NCI-H2107 (cell line): Measurements from ENCODE around the gene SSH2.

Experiments
- DNase-seq: peaks from one replicate; lab custom pipeline; 2025; lab: John Stamatoyannopoulos, UW

SSH2 gene

GRCh38 chr17:29587591-29587990, 342.4 kb downstream of the SSH2 start:
- no peak for DNase-seq

DNA sequence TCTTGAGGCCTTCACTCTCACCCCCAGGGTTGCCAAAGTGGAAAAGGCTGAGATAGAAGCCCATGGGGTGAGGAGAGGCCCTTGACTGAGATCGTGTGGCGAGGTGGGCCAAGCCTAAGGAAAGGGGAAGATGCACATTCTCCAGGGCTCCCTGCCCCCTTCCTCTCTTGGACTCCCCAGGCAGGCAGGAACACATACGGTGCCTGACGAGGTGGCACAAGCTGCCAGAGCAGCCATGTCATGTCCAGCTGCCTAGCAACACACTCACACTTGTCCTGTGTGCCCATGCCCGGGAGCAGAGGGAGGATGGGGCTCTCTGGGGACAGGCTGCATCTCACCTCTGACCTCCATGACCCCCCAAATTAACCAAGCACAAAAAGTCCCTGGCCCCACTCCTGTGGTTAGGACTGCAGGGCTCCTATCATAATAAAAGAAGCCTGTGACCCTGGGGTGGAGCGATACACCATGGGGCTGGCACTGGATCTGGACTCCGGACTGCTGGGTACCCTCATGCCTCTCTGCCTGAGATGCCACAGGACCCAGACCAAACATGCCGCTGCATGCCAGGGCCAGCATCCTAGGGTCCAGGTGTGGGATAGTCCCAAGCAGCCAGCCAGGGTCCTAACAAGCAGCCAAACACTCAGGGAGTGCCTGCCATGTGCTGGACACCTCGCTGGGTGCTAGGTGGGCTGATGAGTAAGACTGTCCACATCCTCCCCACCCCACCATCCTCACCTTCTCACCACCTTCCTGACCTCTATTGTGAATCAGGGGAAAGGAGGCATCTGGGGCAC, 343.2 kb downstream of the SSH2 start:
- no peak for DNase-seq

DNA sequence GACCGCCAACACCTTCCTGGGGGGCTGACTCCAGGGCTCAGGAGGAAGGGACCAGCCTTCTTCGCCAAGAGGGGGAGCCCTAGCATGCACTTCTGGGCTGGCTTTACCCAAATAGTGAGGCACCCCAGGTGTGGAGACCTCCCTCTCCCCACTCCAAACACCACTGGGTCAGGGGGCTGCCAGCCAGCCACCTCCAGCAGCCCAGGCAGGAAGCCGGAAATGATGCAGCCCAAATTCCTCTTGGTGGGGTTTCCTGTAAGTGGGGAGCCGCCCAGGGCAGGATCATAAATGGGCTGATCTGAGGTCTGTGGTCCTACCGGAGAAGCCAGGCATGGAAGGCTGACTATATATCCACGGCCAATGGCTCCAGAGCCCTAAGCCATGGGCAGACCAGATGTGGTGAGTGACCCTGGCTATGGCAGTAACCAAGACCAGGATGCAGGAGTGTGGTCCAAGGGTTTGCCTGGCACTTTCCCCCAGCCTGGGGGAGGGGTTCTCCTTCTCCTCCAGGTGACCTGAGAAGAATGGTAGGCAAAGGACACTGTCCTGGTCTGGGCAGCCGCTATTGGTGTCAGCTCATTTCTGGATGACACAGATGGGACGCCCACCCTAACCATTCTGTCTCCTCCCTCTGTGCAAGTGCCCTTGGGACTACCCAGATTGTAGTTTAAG, 344.8 kb downstream of the SSH2 start:
- no peak for DNase-seq

GRCh38 chr17:29584452-29585079, 345.5 kb downstream of the SSH2 start:
- DNase-seq, result no peak

GRCh38 chr17:29583324-29584248, 346.4 kb downstream of the SSH2 start:
- DNase-seq, result no peak

- DNase-seq, result no peak
Measured at GRCh38 chr17:29582772-29583171, 347.3 kb downstream of the SSH2 start.

DNA sequence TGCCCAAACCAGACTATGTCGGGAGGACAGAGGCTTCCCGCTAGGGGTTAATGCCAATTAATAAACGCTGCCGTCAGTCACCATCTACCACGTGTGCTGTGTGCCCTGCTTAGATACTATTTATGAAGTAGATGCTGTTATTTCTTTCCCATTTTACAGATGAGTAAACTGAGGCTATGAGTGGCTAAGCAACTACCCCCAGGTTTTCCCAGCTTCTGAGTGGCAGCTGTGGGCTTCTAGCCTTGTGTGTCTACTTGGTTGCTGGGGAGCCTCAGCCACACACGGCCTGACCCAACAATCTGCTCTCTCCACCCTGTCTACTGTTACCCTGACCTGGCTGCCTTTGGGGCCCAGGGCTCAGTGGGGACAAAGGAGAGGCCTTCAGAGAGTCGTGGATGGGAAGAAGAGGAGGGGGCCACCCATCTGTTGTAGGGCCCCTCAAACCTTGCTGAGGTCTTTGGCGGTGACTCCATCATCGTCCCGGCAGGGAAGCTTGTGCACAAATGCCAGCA, 347.7 kb downstream of the SSH2 start:
- no peak for DNase-seq

GRCh38 chr17:29581583-29582253, 348.3 kb downstream of the SSH2 start:
- no peak for DNase-seq

DNA sequence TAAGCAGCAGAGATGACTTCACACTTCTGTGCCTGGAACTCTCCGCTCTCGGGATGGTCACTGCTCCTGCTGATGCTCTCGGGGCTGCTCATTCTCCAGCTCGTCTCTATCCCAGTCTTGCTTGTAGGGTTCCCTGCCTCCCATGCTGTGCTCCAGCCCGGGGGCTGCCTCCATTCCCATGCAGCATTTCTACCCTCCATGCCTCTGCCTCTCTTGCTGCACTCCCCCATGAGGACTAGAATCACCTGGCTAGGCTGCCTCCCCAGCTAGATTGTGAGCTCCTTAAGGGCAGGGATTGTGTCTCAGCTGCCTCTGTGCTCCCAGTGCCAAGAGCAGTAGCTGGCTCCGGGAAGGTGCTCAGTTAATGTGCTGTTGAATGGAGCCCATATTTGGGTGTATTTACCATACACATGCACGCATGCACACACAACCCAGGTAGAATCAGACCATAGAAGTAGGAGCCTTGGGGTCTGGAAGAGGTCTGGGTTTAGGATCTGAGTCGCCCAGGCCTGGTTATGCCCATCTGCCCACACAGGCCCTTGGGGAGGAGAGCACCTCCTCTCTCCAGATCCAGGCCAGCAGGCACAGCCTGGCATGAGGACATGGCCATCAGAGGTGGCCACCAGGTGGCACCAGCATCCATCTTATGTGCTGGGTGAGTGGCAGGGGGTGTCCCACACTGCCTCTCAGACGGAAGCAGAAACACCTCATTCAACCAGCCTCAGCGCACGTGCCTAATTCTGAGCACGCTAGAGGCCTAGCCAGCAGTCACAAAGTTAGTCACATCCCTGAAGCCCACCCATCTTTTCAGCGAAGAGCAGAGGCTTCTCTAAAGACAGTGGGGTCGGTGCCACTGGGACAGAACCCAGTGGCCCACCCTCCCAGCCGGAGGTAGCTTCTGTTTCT, 349.9 kb downstream of the SSH2 start:
- DNase-seq, result peak; percentile 80

- no peak for DNase-seq
Measured at GRCh38 chr17:29578626-29579485, 351.2 kb downstream of the SSH2 start.

DNA sequence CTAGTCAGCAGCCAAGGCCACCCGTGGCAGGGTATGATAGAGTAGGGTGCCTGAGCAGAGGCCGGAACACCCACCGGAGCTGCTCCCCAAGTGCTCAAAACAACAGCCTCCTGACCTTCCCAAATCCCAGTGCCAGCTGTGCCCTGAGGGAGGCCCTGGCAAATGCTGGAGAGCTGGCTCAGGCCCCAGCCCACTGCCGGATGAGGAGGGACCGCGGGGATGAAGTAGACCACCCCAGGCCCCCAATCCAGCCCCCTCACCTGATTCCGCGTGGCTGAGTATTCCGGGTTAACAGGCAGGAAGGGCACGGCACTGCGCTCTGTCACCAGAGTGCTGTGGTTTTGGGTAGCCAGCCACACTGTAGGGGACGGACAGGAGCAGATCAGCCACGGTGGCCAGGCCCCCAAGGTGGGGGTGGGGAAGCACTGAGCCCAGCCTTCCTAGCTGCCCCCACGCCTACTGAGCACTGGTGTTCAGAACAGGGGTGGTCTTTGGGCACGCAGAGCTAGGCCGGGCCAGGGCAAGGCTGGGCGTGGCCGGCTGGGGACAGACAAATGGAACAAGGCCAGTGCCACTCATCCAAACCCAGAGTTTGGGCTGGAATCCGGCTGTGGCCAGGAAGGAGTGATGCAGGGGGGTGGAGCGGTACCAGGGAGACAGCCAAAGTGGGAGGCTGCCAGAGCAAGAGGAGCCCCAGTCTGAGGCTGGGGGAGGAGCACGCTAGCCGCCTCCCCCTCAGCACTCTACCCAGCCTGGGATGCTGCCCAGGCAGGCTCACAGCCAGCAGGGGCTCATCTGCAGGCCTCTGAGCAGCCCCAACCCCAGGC, 352.4 kb downstream of the SSH2 start:
- DNase-seq, result no peak

DNA sequence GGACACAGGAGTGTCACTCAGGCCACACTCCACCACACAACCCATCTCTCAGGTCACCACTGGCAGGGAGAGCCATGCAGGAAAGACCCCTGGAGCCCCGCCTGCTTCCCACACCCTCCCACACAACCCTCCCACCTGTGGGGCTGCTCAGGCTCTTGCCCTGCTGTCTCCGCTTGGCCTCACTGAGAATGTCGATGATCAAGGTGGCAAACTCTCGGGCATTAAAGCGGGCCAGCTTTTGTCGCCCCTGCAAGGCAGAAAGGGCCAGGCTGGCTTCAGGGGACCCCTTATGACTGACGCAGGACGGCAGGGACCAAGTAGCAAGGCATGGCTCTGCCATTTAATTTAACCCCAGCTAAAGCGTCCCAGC, 353.0 kb downstream of the SSH2 start:
- DNase-seq, result no peak

DNA sequence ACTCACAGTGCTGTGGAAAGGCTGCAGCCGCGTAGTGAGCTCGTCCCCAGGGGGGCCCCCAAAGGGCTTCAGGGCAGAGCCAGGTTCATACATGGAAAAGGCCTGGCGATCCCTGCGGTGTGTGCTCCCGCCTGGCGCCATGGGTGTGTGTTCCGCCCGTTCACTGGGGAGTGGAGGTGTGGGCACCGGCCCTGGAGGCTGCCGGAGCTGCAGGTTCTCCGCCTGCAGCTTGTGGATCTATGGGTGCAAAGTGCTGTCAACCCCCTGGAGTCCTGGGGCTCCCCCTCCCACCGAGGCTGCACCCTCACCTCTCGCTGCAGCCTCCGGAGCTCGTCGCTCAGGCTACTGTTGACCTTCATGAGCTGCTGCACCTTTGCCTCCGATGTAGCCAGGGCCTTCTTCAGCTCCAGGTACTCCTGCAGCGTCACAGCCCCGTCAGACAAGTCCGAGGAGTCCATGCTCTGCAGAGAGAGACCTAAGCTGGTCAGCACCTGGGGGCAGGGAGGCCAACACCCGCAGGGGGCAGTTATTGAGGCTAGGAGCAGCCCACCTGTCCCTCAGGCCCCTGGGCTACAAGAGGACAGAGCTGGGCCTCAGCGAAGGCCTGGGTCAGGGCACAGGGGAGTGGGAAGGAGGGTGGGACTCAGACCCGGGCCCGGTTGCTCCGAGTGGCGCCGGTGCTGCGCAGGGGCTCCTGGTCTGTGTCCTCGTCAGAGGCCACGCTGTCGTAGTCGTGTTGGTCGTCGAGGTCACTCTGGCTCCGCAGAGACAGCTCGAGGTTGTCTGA, 353.6 kb downstream of the SSH2 start:
- DNase-seq, result no peak
